LNCAP (cell line): ENCODE results near the gene TNRC6C.

Experiments
- TF ChIP-seq, protein P1 (sequence below): fragments of 450-650 bp; IDR thresholded peaks from 2 replicates; pipeline ENCODE4 v1.5.1; 2017; ENCODE audit warnings: mild to moderate bottlenecking

TNRC6C gene

GRCh38 chr17:77927777-77928518 lies 30.6 kb upstream of the TNRC6C start:
- TF ChIP-seq, protein P1, sequence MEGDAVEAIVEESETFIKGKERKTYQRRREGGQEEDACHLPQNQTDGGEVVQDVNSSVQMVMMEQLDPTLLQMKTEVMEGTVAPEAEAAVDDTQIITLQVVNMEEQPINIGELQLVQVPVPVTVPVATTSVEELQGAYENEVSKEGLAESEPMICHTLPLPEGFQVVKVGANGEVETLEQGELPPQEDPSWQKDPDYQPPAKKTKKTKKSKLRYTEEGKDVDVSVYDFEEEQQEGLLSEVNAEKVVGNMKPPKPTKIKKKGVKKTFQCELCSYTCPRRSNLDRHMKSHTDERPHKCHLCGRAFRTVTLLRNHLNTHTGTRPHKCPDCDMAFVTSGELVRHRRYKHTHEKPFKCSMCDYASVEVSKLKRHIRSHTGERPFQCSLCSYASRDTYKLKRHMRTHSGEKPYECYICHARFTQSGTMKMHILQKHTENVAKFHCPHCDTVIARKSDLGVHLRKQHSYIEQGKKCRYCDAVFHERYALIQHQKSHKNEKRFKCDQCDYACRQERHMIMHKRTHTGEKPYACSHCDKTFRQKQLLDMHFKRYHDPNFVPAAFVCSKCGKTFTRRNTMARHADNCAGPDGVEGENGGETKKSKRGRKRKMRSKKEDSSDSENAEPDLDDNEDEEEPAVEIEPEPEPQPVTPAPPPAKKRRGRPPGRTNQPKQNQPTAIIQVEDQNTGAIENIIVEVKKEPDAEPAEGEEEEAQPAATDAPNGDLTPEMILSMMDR, result no peak

DNA sequence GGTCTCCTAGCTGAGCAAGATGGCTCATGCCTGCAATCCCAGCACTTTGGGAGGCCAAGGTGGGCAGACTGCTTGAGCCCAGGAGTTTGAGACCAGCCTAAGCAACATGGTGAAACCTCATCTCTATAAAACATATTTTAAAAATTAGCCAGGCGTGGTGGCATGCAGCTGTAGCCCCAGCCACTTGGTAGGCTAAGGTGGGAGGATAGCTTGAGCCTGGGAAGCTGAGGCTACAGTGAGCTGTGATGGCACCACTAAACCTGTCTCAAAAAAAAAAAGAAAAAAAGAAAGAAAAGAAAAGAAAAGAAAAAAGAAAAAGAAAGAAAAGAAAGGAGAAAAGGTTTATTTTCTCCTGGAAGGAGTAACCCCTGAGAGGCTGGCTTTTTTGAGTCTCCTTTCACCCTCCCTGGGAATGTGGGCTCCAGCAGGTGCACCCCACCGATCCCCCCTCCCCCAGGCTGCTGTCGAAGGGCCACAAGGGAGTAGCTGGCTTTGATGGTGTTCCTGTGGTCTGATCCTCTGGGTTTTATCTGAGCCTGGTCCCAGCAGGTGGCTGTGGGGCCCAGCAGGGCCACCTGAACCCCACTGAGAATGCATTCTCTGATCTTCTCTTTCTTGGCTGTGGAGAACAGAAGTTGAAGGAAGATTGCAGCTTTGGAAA lies 29.9 kb upstream of the TNRC6C start:
- TF ChIP-seq, protein P1, result no peak

DNA sequence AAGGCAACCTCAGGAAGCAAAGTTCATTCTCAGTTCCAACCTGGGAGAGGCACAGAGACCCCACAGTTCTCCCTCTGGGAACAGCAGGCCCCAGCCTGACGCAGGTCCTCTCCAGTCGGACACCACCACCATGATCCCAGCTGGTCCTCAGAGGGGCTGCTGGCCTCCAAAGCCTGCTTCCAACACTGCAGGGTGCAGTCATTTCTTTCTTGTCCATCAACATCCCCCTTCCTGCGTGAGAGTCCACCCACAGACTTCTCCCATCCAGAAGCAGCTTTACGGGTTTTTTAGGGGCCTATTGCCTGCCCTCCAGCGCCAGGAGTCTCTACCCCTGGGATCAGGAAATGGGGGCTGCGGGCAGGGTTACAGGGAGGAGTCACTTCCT lies 29.3 kb upstream of the TNRC6C start:
- TF ChIP-seq, protein P1, result no peak

GRCh38 chr17:77929871-77930436 lies 28.5 kb upstream of the TNRC6C start:
- TF ChIP-seq, protein P1, result no peak

DNA sequence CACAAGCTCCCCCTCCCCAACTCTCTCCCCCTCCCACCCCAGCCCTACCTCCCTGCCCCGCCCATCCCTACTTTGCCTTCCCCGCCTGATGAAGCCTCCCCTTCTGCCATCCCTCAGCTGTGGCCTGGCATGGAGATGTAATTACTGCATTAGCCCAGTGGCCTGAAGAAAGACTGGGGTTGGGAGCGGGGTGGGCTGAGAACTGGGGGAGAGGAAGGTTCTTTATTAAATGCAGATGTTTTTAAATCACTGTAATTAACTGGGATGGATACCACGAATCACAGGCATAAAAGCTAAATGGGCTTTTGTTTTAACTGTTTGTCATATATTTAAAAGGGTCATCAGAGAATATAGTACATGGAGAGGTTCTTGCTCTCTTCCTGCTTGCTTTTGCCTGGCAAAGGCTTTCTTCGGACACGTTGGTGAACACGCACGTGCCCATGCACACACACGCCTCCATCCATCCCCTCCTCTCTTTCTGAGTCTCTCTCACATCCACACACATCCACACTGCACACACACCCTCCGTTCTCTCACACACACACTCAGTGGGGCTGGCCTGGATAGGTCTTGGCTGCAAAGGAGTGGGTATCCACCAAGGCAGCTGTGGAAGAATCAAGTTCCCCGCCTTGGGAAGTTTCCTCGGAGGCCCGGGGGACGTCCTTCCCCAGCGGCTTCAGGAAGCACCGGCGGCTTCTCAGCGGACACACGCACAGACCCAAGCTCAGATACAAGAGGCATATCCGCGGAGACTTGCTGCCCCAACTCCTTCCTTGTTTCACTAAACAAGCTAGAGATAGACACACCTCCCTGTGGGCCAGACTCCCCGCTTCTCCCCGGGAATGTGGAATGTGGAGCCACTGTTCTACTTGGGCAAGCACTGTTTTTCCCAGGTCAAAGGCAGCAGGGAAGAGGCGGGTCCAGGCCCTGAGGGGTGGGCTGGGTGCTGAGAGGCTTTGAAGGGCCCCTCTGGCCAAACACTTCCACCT lies 27.4 kb upstream of the TNRC6C start:
- TF ChIP-seq, protein P1, result no peak

- TF ChIP-seq, protein P1, result no peak
Observed at GRCh38 chr17:77933777-77934398, 24.6 kb upstream of the TNRC6C start.
